HG03103 (cell line): Measurements from ENCODE around the gene CYP26A1.

Experiments used
- ATAC-seq: cut with Tn5 transposase; IDR thresholded peaks from one replicate; pipeline ENCODE4 v1.9.1; 2021; ENCODE audit warnings: low read depth; ENCODE audit not compliant: unreplicated experiment

Gene CYP26A1

DNA sequence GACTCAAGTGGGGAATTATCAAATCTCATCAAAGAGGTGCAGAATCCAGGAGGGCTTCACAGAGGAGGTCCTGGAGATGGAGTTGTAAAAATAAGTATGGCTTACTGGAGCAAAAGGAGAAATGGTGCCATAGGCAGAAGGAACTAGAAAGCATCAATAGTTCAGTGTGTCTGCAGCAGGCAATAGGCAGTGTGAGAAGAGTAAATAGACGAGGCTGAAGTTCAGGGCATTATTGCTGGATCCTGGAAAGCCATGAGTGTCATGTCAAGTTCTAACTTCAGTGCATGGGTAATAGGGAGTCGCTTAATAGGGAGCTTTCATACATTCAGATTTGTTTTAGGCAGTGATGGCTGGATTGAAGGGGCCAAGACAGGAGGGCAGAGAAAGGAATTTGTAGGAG is 39.3 kb downstream of the CYP26A1 start:
- no peak for ATAC-seq

GRCh38 chr10:93115661-93116383 is 42.1 kb downstream of the CYP26A1 start:
- no peak for ATAC-seq

DNA sequence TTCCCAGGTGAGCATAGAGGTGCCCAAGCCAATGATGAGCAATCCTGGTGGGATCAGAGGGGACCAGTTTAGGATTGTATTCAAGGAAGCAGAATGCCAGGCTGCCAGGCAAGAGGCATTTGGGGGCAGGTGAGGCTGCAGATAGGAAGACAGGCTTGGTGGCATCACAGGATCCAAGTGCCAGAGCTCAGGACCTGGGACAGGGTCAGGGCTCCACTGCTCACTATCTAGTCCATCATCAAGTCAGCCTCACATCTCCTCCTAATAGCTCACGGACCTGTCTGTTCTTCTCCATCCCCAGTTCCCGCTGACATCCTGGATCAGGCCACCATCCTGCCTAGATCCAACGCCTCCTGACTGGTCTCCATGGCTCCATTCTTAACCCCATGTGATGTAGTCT is 47.6 kb downstream of the CYP26A1 start:
- no peak for ATAC-seq

GRCh38 chr10:93123766-93124165 is 50.1 kb downstream of the CYP26A1 start:
- ATAC-seq: no peak

GRCh38 chr10:93124580-93125318 is 51.1 kb downstream of the CYP26A1 start:
- no peak for ATAC-seq

DNA sequence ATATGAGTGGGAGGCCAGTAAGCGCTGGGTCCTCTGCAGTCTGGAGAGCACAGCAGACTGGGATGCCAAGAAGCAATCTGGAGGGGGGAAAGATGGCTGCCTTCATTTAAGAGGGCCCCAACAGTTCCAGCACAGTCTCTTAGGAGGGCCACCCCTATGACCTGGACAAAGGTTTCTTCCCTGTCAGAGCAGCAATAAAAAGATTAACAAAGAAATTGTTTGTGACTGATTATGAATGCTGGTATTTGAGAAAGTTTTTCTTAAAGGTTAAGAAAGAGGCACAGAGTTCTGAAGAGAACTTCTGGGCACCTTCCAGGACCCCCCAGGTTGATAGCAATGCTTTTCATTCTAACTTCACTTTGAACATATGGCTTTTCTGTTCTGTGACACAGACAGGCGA is 52.3 kb downstream of the CYP26A1 start:
- ATAC-seq: no peak

GRCh38 chr10:93126483-93127052 is 52.9 kb downstream of the CYP26A1 start:
- ATAC-seq: no peak
